A673 (cell line): ENCODE results near the gene SPECC1.

Source experiments
- EZH2 ChIP-seq: fragments of 200-600 bp; sonication (generic); IDR thresholded peaks from 2 replicates; pipeline ENCODE4 v1.6.1; 2017; ENCODE audit warnings: borderline replicate concordance, low read depth, mild to moderate bottlenecking, mixed read lengths, antibody characterized with exemption, low read length; ENCODE audit not compliant: poor library complexity, severe bottlenecking
- TF ChIP-seq, protein P1 (sequence below): fragments of 300-800, 200-600 bp; sonication (generic); conservative IDR thresholded peaks from 2 replicates; pipeline ENCODE4 v1.5.1; 2017; ENCODE audit warnings: low read depth, mild to moderate bottlenecking, antibody characterized with exemption, low read length, moderate library complexity, mixed read lengths

DNA sequence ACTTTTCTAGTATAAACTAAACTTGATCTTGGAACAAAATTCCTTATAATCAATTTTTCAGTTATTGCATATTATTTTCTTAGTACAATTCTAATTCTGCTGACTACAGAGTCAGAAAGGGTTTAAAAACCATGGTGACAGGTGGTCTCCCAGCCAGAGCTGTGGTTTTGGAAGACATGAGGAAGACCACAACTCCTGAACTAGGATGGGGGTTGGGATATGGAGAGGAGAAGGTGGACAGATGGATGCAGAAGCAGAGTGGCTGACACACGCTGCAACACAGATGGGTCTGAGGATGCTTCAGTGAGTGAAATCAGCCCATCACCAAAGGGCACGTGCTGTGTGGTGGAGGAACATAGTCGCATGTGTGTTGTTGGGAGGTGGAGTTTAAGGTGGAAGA is 270.5 kb downstream of the SPECC1 start:
- TF ChIP-seq, protein P1, sequence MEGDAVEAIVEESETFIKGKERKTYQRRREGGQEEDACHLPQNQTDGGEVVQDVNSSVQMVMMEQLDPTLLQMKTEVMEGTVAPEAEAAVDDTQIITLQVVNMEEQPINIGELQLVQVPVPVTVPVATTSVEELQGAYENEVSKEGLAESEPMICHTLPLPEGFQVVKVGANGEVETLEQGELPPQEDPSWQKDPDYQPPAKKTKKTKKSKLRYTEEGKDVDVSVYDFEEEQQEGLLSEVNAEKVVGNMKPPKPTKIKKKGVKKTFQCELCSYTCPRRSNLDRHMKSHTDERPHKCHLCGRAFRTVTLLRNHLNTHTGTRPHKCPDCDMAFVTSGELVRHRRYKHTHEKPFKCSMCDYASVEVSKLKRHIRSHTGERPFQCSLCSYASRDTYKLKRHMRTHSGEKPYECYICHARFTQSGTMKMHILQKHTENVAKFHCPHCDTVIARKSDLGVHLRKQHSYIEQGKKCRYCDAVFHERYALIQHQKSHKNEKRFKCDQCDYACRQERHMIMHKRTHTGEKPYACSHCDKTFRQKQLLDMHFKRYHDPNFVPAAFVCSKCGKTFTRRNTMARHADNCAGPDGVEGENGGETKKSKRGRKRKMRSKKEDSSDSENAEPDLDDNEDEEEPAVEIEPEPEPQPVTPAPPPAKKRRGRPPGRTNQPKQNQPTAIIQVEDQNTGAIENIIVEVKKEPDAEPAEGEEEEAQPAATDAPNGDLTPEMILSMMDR = no peak
- no peak for TF ChIP-seq EZH2
